Colonic mucosa (tissue), 4 donors: ENCODE measurements around the gene CCL16. TPM values are rescaled to one million over a fixed set of nuclear protein-coding genes. Genes with fewer than 3 reads are reported as not detected.
"Not testable (repeated sequence)": the region's sequence is repeated elsewhere in the genome, so short reads cannot be mapped to it uniquely, and the experiment has no call there.

ENCODE experiments used
- DNase-seq: peaks from one replicate; pipeline ENCODE4 v3.0.0-alpha.2; 2020
- H3K27ac ChIP-seq: fragments of 200-600 bp; one replicate; pipeline ENCODE4 v1.8.0; 2021
- H3K27me3 ChIP-seq: fragments of 200-600 bp; one replicate; pipeline ENCODE4 v1.8.0; 2021
- H3K36me3 ChIP-seq: fragments of 200-600 bp; one replicate; pipeline ENCODE4 v1.8.0; 2021
- H3K4me1 ChIP-seq: fragments of 200-600 bp; one replicate; pipeline ENCODE4 v1.8.0; 2021; ENCODE audit warnings: mild to moderate bottlenecking
- H3K4me3 ChIP-seq: fragments of 200-600 bp; one replicate; pipeline ENCODE4 v1.8.0; 2021
- H3K9ac ChIP-seq, 2 donors: one replicate each; pipeline ENCODE4 v1.7.0; 2013; ENCODE audit warnings: control low read depth in 2 of 2, low read depth in 2 of 2, low read length in 2 of 2
- H3K9me3 ChIP-seq: fragments of 200-600 bp; one replicate; pipeline ENCODE4 v1.8.0; 2021
- CTCF ChIP-seq: fragments of 200-600 bp; IDR thresholded peaks from one replicate; pipeline ENCODE4 v1.8.0; 2022; ENCODE audit warnings: antibody characterized with exemption, mild to moderate bottlenecking
- intact Hi-C: fragments of 100-400 bp; cut with DNase I; formaldehyde crosslinking; loops from one replicate; pipeline ENCODE4 v1.14.1; 2022
- total RNA-seq, 2 donors: library from RNA; stranded (reverse); fragmentation: NEBNext Ultra II Directional in 1 of 2; extraction: Animal tissue kit (Norgen Biotek cat#: 25700) in 1 of 2; gene quantifications; one replicate each; pipeline ENCODE4 v1.2.1, GENCODE V29; 2021
- donor health status: healthy.
- donor health status: DM: no; HTN: no; CAD: no.
- donor health status: DM: no; HTN: no; CAD: no.

Gene CCL16
- total RNA-seq, 2 donors from 2014 or later, result not detected

GRCh38 chr17:35942588-35943186 lies 38.6 kb downstream of the CCL16 start:
- peak; percentile 64 for DNase-seq
- peak overlapping the region in 1 of 2 donors; percentile 10 for H3K9ac ChIP-seq
- no peaks in the 10 kb centered on the region for H3K4me1 ChIP-seq
- no peak for TF ChIP-seq CTCF
- H3K36me3 ChIP-seq, result no peaks in the 10 kb centered on the region
- H3K27me3 ChIP-seq, result no peaks in the 10 kb centered on the region
- intact Hi-C loops, result no loop called here
- no peak overlapping the region for H3K4me3 ChIP-seq
- no peaks in the 10 kb centered on the region for H3K9me3 ChIP-seq
- H3K27ac ChIP-seq, result no peak overlapping the region

DNA sequence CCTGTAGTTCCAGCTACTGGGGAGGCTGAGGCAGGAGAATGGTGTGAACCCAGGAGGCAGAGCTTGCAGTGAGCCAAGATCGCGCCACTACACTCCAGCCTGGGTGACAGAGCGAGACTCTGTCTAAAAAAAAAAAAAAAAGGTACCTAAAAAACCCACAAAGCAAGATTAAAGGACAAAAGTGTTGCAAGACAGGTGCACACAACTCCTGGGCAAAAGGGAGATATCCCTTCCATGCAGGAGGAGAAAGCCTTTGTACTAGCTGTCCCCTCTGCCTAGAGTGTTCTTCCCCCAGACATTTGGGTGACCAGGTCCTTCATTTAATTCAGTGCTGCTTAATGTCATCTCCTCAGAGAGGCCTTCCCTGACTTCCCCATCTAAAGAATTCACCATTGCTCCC lies 42.8 kb downstream of the CCL16 start:
- H3K9ac ChIP-seq, H3K27ac ChIP-seq, H3K4me1 ChIP-seq, H3K36me3 ChIP-seq, H3K27me3 ChIP-seq, H3K9me3 ChIP-seq, DNase-seq, H3K4me3 ChIP-seq, intact Hi-C loops: not testable (repeated sequence)

GRCh38 chr17:35936063-35936462 lies 45.2 kb downstream of the CCL16 start:
- Histone ChIP-seq H3K4me1 (no peaks in the 10 kb centered on the region), H3K4me3 (no peak overlapping the region), H3K9me3 (no peaks in the 10 kb centered on the region), H3K27me3 (no peaks in the 10 kb centered on the region), H3K27ac (no peak overlapping the region), H3K9ac (no peak overlapping the region), H3K36me3 (no peaks in the 10 kb centered on the region)
- no peak for DNase-seq
- no peak for TF ChIP-seq CTCF
- intact Hi-C loops, result no loop called here

- Histone ChIP-seq H3K36me3 (no peaks in the 10 kb centered on the region), H3K27me3 (no peaks in the 10 kb centered on the region), H3K9ac (no peak overlapping the region), H3K4me1 (no peaks in the 10 kb centered on the region), H3K9me3 (no peaks in the 10 kb centered on the region), H3K4me3 (no peak overlapping the region), H3K27ac (no peak overlapping the region)
- no peak for DNase-seq
- intact Hi-C loops, result no loop called here
- no peak for TF ChIP-seq CTCF
Observed at GRCh38 chr17:35934760-35935159, 46.5 kb downstream of the CCL16 start.

- intact Hi-C loops, result no loop called here
- H3K9ac ChIP-seq, result no peak overlapping the region
- no peak for DNase-seq
- no peaks in the 10 kb centered on the region for H3K36me3 ChIP-seq
- TF ChIP-seq CTCF, result no peak
- no peak overlapping the region for H3K4me3 ChIP-seq
- no peaks in the 10 kb centered on the region for H3K27me3 ChIP-seq
- no peak overlapping the region for H3K27ac ChIP-seq
- no peaks in the 10 kb centered on the region for H3K4me1 ChIP-seq
- H3K9me3 ChIP-seq, result no peaks in the 10 kb centered on the region
Observed at GRCh38 chr17:35932586-35932985, 48.7 kb downstream of the CCL16 start.

DNA sequence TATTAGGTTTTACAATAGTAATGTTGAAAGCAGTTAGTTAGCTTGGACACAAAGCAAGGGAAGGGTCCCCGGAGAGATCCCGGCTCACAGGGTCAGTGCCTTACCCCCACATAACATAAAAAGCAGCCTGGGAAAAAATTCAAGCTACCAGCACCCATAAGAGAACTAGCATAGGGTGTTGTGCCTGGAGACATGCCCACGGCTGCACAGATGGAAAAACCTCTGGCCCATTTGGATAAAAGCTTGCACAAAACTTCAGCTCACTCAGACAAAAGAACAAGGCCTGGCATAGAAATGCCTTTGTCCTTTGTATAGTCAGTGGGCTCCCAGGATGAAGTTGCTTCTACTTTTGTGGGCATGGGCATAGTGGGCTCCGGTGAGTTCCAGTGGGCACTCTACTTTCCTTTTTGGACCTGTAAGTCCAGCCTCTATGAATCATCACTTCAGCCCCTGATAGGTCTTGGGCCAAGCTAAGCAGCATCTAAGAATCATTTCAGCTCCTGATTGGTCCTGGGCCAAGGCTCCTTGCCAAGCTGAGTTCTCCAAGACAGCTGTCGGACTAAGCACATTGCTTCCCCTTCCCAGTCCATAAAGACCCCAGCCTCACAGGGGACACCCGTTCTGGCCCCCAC lies 49.4 kb downstream of the CCL16 start:
- Histone ChIP-seq H3K27ac (no peak overlapping the region), H3K9me3 (no peaks in the 10 kb centered on the region), H3K9ac (no peak overlapping the region), H3K4me3 (no peak overlapping the region), H3K36me3 (no peaks in the 10 kb centered on the region), H3K4me1 (no peaks in the 10 kb centered on the region), H3K27me3 (no peaks in the 10 kb centered on the region)
- no peak for DNase-seq
- intact Hi-C loops, result no loop called here
- no peak for TF ChIP-seq CTCF
